ENCODE results near the gene SLC25A10.

DNA sequence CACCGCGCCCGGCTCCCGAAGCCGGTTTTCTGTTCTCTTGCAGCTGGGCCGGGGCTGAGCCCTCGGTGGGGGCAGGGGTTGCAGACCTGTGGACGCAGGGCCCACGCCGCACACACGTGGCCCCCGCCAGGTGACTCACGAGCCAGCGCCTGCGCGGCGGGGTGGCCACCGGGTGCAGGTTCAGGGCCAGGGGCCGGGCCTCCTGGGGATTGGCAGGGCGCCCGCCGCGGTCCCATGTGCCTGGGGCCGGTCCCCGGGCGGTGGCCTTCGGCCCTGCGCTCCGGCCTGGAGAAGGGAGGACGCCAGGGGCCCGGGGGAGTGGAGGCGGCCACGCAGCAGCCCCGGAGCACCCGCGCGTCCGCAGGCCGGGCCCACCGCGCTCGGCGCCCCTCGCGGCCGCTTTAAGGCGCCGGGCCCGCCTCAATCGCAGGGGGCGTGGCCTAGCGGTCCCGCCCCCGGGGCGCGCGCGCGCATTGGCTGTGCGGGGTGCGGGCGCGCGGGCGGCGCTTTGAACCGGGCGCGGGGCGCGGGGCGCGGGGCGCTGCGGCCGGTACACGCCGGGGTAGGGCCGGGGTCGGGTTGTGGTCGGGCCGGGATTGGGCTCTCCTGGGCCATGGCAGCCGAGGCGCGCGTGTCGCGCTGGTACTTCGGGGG is at the start of gene SLC25A10:
- TF ChIP-seq, protein P1, sequence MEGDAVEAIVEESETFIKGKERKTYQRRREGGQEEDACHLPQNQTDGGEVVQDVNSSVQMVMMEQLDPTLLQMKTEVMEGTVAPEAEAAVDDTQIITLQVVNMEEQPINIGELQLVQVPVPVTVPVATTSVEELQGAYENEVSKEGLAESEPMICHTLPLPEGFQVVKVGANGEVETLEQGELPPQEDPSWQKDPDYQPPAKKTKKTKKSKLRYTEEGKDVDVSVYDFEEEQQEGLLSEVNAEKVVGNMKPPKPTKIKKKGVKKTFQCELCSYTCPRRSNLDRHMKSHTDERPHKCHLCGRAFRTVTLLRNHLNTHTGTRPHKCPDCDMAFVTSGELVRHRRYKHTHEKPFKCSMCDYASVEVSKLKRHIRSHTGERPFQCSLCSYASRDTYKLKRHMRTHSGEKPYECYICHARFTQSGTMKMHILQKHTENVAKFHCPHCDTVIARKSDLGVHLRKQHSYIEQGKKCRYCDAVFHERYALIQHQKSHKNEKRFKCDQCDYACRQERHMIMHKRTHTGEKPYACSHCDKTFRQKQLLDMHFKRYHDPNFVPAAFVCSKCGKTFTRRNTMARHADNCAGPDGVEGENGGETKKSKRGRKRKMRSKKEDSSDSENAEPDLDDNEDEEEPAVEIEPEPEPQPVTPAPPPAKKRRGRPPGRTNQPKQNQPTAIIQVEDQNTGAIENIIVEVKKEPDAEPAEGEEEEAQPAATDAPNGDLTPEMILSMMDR (tag by site-specific recombination; IDR thresholded peaks at IDR 0.05): no peak
- TF ChIP-seq YY1 (tag by site-specific recombination; IDR thresholded peaks at IDR 0.05) (no peak), ZNF514 (tag by site-specific recombination; IDR thresholded peaks at IDR 0.05) (no peak), ZNF610 (tag by site-specific recombination; IDR thresholded peaks at IDR 0.05; ENCODE audit: borderline replicate concordance) (no peak), ZNF324 (tag by site-specific recombination; IDR thresholded peaks at IDR 0.05) (no peak), ZNF391 (tag by site-specific recombination; IDR thresholded peaks at IDR 0.05; ENCODE audit: borderline replicate concordance, low read depth) (no peak), ZNF266 (tag by site-specific recombination; IDR thresholded peaks at IDR 0.05; ENCODE audit: low read depth) (no peak), ZNF664 (tag by site-specific recombination; IDR thresholded peaks at IDR 0.05) (no peak), KLF16 (tag by site-specific recombination; IDR thresholded peaks at IDR 0.05) (peak; percentile 64; the same call in 1 of the 2 replicates), ZBTB17 (tag by site-specific recombination; IDR thresholded peaks at IDR 0.05) (peak; percentile 54; the same call in 1 of the 2 replicates), ZNF121 (tag by site-specific recombination; IDR thresholded peaks at IDR 0.05) (no peak)
- TF ChIP-seq, protein P2, sequence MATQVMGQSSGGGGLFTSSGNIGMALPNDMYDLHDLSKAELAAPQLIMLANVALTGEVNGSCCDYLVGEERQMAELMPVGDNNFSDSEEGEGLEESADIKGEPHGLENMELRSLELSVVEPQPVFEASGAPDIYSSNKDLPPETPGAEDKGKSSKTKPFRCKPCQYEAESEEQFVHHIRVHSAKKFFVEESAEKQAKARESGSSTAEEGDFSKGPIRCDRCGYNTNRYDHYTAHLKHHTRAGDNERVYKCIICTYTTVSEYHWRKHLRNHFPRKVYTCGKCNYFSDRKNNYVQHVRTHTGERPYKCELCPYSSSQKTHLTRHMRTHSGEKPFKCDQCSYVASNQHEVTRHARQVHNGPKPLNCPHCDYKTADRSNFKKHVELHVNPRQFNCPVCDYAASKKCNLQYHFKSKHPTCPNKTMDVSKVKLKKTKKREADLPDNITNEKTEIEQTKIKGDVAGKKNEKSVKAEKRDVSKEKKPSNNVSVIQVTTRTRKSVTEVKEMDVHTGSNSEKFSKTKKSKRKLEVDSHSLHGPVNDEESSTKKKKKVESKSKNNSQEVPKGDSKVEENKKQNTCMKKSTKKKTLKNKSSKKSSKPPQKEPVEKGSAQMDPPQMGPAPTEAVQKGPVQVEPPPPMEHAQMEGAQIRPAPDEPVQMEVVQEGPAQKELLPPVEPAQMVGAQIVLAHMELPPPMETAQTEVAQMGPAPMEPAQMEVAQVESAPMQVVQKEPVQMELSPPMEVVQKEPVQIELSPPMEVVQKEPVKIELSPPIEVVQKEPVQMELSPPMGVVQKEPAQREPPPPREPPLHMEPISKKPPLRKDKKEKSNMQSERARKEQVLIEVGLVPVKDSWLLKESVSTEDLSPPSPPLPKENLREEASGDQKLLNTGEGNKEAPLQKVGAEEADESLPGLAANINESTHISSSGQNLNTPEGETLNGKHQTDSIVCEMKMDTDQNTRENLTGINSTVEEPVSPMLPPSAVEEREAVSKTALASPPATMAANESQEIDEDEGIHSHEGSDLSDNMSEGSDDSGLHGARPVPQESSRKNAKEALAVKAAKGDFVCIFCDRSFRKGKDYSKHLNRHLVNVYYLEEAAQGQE (tag by site-specific recombination; IDR thresholded peaks at IDR 0.05): no peak
